SK-N-SH (cell line): Measurements from ENCODE around the gene AKT1S1. TPM values are rescaled to one million over a fixed set of nuclear protein-coding genes. Genes with fewer than 3 reads are reported as not detected.

Experiments used
- CTCF ChIA-PET: fragments of 300-600, 350-600 bp; formaldehyde crosslinking; extraction: SDS; loops from one replicate; lab custom pipeline; 2021; lab: Yijun Ruan, JAX
- POLR2A ChIA-PET: fragments of 350-600 bp; sonication (Branson Sonifier 250); formaldehyde crosslinking; extraction: SDS; loops from one replicate; lab custom pipeline; 2020; ENCODE audit warnings: antibody characterized with exemption, inconsistent platforms; lab: Yijun Ruan, JAX
- DNase-seq: peaks from one replicate; pipeline ENCODE4 v3.0.0; 2012
- H2AFZ ChIP-seq: fragments of 200-600 bp; sonication (generic); 2 replicates; pipeline ENCODE4 v1.8.1; 2016; ENCODE audit warnings: antibody characterized with exemption, mild to moderate bottlenecking, low read depth
- H3F3A ChIP-seq: fragments of 200-600 bp; sonication (generic); replicated peaks from 2 replicates; pipeline ENCODE3; 2016; ENCODE audit warnings: antibody characterized with exemption, mild to moderate bottlenecking; ENCODE audit not compliant: insufficient read depth
- H3K27ac ChIP-seq, 2 experiments: fragments of 200-500 bp in 1 of 2; fragments of 200-600 bp in 1 of 2; sonication (Bioruptor generic) in 1 of 2; sonication (generic), shearing (Covaris generic) in 1 of 2; 2 replicates each; pipeline versions ENCODE4 v1.5.1 to v1.6.1; 2014 to 2016; ENCODE audit warnings: low read depth in 2 of 2, inconsistent platforms in 1 of 2, low read length in 1 of 2, mild to moderate bottlenecking in 1 of 2, mixed read lengths in 1 of 2
- H3K27me3 ChIP-seq: fragments of 200-600 bp; sonication (generic), shearing (Covaris generic); 2 replicates; pipeline ENCODE4 v1.6.1; 2016; ENCODE audit warnings: mixed run types; ENCODE audit not compliant: insufficient read depth
- H3K36me3 ChIP-seq, 2 experiments: fragments of 200-500 bp in 1 of 2; fragments of 200-600 bp in 1 of 2; sonication (Bioruptor generic) in 1 of 2; sonication (generic) in 1 of 2; replicated peaks in 1 of 2; 2 replicates each; pipeline versions ENCODE3 to v1.5.1; 2014 to 2016; ENCODE audit warnings: low read length in 1 of 2, mild to moderate bottlenecking in 1 of 2; ENCODE audit not compliant: insufficient read depth in 2 of 2, control insufficient read depth in 1 of 2
- H3K4me1 ChIP-seq, 2 experiments: fragments of 200-500 bp in 1 of 2; fragments of 200-600 bp in 1 of 2; sonication (Bioruptor generic) in 1 of 2; sonication (generic), shearing (Covaris generic) in 1 of 2; 2 replicates each; pipeline versions ENCODE4 v1.5.1 to v1.6.1; 2014 to 2016; ENCODE audit warnings: low read depth in 1 of 2, low read length in 1 of 2, mixed run types in 1 of 2; ENCODE audit not compliant: insufficient read depth in 2 of 2, control insufficient read depth in 1 of 2
- H3K4me2 ChIP-seq: fragments of 200-600 bp; sonication (generic), shearing (Covaris generic); 2 replicates; pipeline ENCODE4 v1.6.1; 2017; ENCODE audit warnings: mixed run types
- H3K4me3 ChIP-seq, 2 experiments: fragments of 200-500 bp in 1 of 2; fragments of 200-600 bp in 1 of 2; sonication (Bioruptor generic) in 1 of 2; sonication (generic), shearing (Covaris generic) in 1 of 2; 2 replicates each; pipeline versions ENCODE4 v1.5.1 to v1.8.1; 2014 to 2016; ENCODE audit warnings: low read depth in 2 of 2, inconsistent platforms in 1 of 2, low read length in 1 of 2, mild to moderate bottlenecking in 1 of 2, mixed read lengths in 1 of 2, moderate library complexity in 1 of 2
- H3K79me2 ChIP-seq: fragments of 200-600 bp; sonication (generic); 2 replicates; pipeline ENCODE4 v1.8.1; 2017; ENCODE audit warnings: mild to moderate bottlenecking; ENCODE audit not compliant: insufficient read depth
- H3K9ac ChIP-seq: fragments of 200-600 bp; sonication (generic); 2 replicates; pipeline ENCODE4 v1.6.1; 2017; ENCODE audit warnings: mixed run types
- H3K9me2 ChIP-seq: fragments of 200-600 bp; sonication (generic); 2 replicates; pipeline ENCODE4 v1.6.1; 2017; ENCODE audit warnings: mixed run types
- H3K9me3 ChIP-seq: fragments of 200-600 bp; sonication (generic); 2 replicates; pipeline ENCODE4 v1.6.1; 2017; ENCODE audit warnings: mixed run types, mild to moderate bottlenecking, moderate library complexity
- H4K20me1 ChIP-seq: fragments of 200-600 bp; sonication (generic); 2 replicates; pipeline ENCODE4 v1.6.1; 2017; ENCODE audit warnings: mild to moderate bottlenecking, mixed run types; ENCODE audit not compliant: insufficient read depth
- JUND ChIP-seq: IDR thresholded peaks from 2 replicates; pipeline ENCODE4 v1.4.0; 2012
- MAX ChIP-seq: IDR thresholded peaks from 2 replicates; pipeline ENCODE4 v1.4.0; 2012; ENCODE audit warnings: low read depth
- POLR2AphosphoS5 ChIP-seq: IDR thresholded peaks from 2 replicates; pipeline ENCODE4 v1.6.1; 2012; ENCODE audit warnings: low read depth, low read length
- TAF1 ChIP-seq: IDR thresholded peaks from 2 replicates; pipeline ENCODE4 v1.6.1; 2012; ENCODE audit warnings: low read depth, mild to moderate bottlenecking, low read length, moderate library complexity, borderline replicate concordance
- TEAD4 ChIP-seq: IDR thresholded peaks from 2 replicates; pipeline ENCODE4 v1.4.0; 2012; ENCODE audit warnings: mild to moderate bottlenecking, borderline replicate concordance; ENCODE audit not compliant: insufficient read depth
- USF1 ChIP-seq: IDR thresholded peaks from 2 replicates; pipeline ENCODE4 v1.4.0; 2012; ENCODE audit warnings: low read depth, borderline replicate concordance
- USF2 ChIP-seq: fragments of 150-350 bp; IDR thresholded peaks from 2 replicates; pipeline ENCODE4 v1.6.1; 2017; ENCODE audit warnings: antibody characterized with exemption, low read length, low read depth, borderline replicate concordance
- YY1 ChIP-seq: IDR thresholded peaks from 2 replicates; pipeline ENCODE4 v1.4.0; 2012; ENCODE audit warnings: low read depth, mild to moderate bottlenecking
- WGBS: methylation state at CpG from one replicate; pipeline ENCODE4 v1.1.6; 2017; ENCODE audit warnings: low lambda C conversion rate; 5-methylcytosine and 5-hydroxymethylcytosine counted together
- polyA plus RNA-seq, 3 experiments: library from polyadenylated mRNA; depleted of rRNA; stranded (reverse); fragments of >200 nt; gene quantifications; 2 replicates each; pipeline ENCODE4 v1.2.3, GENCODE V29; 2012
- TF ChIP-seq, protein P1 (sequence below): fragments of 200-600 bp; sonication (generic); IDR thresholded peaks from 2 replicates; pipeline ENCODE4 v1.6.1; 2017; ENCODE audit warnings: antibody characterized with exemption, mild to moderate bottlenecking, moderate library complexity
- TF ChIP-seq, protein P2 (sequence below): IDR thresholded peaks from 2 replicates; pipeline ENCODE4 v1.4.0; 2012; ENCODE audit warnings: low read depth, borderline replicate concordance
- TF ChIP-seq, protein P3 (sequence below): fragments of 150-350 bp; IDR thresholded peaks from 2 replicates; pipeline ENCODE4 v1.6.1; 2016; ENCODE audit warnings: mild to moderate bottlenecking, low read depth, low read length

Gene AKT1S1
- polyA plus RNA-seq, 1 of the 3 experiments (the other 2 are of a cell fraction), result 63.7 TPM

GRCh38 chr19:49862391-49863253, 14.5 kb downstream of the AKT1S1 start:
- TF ChIP-seq USF1, result no peak
- no peak for TF ChIP-seq TAF1
- TF ChIP-seq POLR2AphosphoS5, result no peak
- TF ChIP-seq, protein P1, sequence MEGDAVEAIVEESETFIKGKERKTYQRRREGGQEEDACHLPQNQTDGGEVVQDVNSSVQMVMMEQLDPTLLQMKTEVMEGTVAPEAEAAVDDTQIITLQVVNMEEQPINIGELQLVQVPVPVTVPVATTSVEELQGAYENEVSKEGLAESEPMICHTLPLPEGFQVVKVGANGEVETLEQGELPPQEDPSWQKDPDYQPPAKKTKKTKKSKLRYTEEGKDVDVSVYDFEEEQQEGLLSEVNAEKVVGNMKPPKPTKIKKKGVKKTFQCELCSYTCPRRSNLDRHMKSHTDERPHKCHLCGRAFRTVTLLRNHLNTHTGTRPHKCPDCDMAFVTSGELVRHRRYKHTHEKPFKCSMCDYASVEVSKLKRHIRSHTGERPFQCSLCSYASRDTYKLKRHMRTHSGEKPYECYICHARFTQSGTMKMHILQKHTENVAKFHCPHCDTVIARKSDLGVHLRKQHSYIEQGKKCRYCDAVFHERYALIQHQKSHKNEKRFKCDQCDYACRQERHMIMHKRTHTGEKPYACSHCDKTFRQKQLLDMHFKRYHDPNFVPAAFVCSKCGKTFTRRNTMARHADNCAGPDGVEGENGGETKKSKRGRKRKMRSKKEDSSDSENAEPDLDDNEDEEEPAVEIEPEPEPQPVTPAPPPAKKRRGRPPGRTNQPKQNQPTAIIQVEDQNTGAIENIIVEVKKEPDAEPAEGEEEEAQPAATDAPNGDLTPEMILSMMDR, result peak; percentile 50
- TF ChIP-seq, protein P2, sequence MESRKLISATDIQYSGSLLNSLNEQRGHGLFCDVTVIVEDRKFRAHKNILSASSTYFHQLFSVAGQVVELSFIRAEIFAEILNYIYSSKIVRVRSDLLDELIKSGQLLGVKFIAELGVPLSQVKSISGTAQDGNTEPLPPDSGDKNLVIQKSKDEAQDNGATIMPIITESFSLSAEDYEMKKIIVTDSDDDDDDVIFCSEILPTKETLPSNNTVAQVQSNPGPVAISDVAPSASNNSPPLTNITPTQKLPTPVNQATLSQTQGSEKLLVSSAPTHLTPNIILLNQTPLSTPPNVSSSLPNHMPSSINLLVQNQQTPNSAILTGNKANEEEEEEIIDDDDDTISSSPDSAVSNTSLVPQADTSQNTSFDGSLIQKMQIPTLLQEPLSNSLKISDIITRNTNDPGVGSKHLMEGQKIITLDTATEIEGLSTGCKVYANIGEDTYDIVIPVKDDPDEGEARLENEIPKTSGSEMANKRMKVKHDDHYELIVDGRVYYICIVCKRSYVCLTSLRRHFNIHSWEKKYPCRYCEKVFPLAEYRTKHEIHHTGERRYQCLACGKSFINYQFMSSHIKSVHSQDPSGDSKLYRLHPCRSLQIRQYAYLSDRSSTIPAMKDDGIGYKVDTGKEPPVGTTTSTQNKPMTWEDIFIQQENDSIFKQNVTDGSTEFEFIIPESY, result no peak
- CTCF ChIA-PET, result interaction anchor here (1.0 to 3.4 kb wide), 5 partner anchors 9 to 111 kb away, joined by 3 to 20 read pairs (median 4); partner anchors contain the start of genes AKT1S1, PTOV1 and TBC1D17
- POLR2A ChIA-PET, result no interaction called here

GRCh38 chr19:49861541-49862378, 15.4 kb downstream of the AKT1S1 start:
- peaks cover 41% of the 10 kb centered on the region for H3K79me2 ChIP-seq
- no peak for TF ChIP-seq YY1
- no peak for TF ChIP-seq TEAD4
- TF ChIP-seq, protein P3, sequence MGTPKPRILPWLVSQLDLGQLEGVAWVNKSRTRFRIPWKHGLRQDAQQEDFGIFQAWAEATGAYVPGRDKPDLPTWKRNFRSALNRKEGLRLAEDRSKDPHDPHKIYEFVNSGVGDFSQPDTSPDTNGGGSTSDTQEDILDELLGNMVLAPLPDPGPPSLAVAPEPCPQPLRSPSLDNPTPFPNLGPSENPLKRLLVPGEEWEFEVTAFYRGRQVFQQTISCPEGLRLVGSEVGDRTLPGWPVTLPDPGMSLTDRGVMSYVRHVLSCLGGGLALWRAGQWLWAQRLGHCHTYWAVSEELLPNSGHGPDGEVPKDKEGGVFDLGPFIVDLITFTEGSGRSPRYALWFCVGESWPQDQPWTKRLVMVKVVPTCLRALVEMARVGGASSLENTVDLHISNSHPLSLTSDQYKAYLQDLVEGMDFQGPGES, result no peak
- TF ChIP-seq MAX, result no peak
- no peak for TF ChIP-seq USF1
- TF ChIP-seq USF2, result no peak
- TF ChIP-seq JUND, result no peak

More at GRCh38 chr19:49862391-49863253, 14.5 kb downstream of the AKT1S1 start:
- H4K20me1 ChIP-seq, result peaks cover 36% of the 10 kb centered on the region
- H3K9ac ChIP-seq, result no peak overlapping the region
- no peak overlapping the region; a peak in 1 of 4 replicates for H3K27ac ChIP-seq
- no peak overlapping the region for H3K4me3 ChIP-seq
- no peak overlapping the region for H3K4me2 ChIP-seq
- peaks cover 42% of the 10 kb centered on the region for H3K79me2 ChIP-seq
- H3K27me3 ChIP-seq, result no peaks in the 10 kb centered on the region
- H2AFZ ChIP-seq, result no peak overlapping the region
- DNase-seq, result peak; percentile 77
- H3K9me3 ChIP-seq, result no peaks in the 10 kb centered on the region
- H3F3A ChIP-seq, result peaks cover 42% of the 10 kb centered on the region
- peaks cover 22 to 23% of the 10 kb centered on the region in 2 experiments; a peak in 3 of 4 replicates for H3K4me1 ChIP-seq
- no peaks in the 10 kb centered on the region for H3K9me2 ChIP-seq
- H3K36me3 ChIP-seq, result peaks cover 25 to 57% of the 10 kb centered on the region in 2 experiments
- WGBS, result 83% methylated on average over 29 of the region's 49 CpGs

More at GRCh38 chr19:49861541-49862378, 15.4 kb downstream of the AKT1S1 start:
- DNase-seq, result no peak
- H3K9me2 ChIP-seq, result no peaks in the 10 kb centered on the region
- no peak overlapping the region for H3K9ac ChIP-seq
- no peak overlapping the region for H3K4me3 ChIP-seq
- H3K27me3 ChIP-seq, result no peaks in the 10 kb centered on the region
- 88% methylated on average over 32 of the region's 60 CpGs for WGBS
- H3K27ac ChIP-seq, result no peak overlapping the region; a peak in 1 of 4 replicates
- H3K36me3 ChIP-seq, result peaks cover 25 to 65% of the 10 kb centered on the region in 2 experiments
- no peaks in the 10 kb centered on the region for H3K9me3 ChIP-seq
- H3K4me2 ChIP-seq, result no peak overlapping the region
- POLR2A ChIA-PET, result interaction anchor here (0.9 to 1.9 kb wide), 2 partner anchors 8 to 10 kb away, joined by 3 to 16 read pairs; partner anchors contain the start of gene PTOV1
- H2AFZ ChIP-seq, result no peak overlapping the region
- H3K4me1 ChIP-seq, result peaks cover 22 to 23% of the 10 kb centered on the region in 2 experiments; a peak in 3 of 4 replicates
- CTCF ChIA-PET, result interaction anchor here (1.4 kb wide), 1 partner anchor 110 kb away, joined by 3 read pairs; no protein-coding TSS in a partner anchor
- peaks cover 41% of the 10 kb centered on the region for H4K20me1 ChIP-seq
- peaks cover 42% of the 10 kb centered on the region for H3F3A ChIP-seq
